CD4-positive, alpha-beta T cell treated with Interleukin-15 for 1 hour (primary cell): Measurements from ENCODE around the gene CXCL16.

Source experiments
- DNase-seq: peaks from one replicate; pipeline ENCODE4 v3.0.0-alpha.2; 2020

CXCL16 gene

GRCh38 chr17:4739122-4740024 lies at the start of gene CXCL16, which contains the start of gene ZMYND15:
Gene CXCL16, minus strand, starts transcription at chr17:4739928. Its CDS starts 589 bp downstream, at chr17:4739339.
Gene ZMYND15, plus strand, starts transcription at chr17:4739833. Its CDS starts 716 bp downstream, at chr17:4740549.
- DNase-seq: peak; percentile 81

- DNase-seq: no peak
Measured at GRCh38 chr17:4788807-4789700, 49.3 kb upstream of the CXCL16 start, which contains the start of gene GLTPD2. Gene GLTPD2, plus strand, starts transcription at chr17:4788964. Its CDS starts 48 bp downstream, at chr17:4789012.

- no peak for DNase-seq
Measured at GRCh38 chr17:4788159-4788806, 48.6 kb upstream of the CXCL16 start.

- no peak for DNase-seq
Measured at GRCh38 chr17:4786516-4786915, 46.8 kb upstream of the CXCL16 start.

GRCh38 chr17:4786106-4786511 lies 46.4 kb upstream of the CXCL16 start, which contains the start of gene VMO1:
Gene VMO1, minus strand, starts transcription at chr17:4786364. Its CDS starts 12 bp downstream, at chr17:4786352.
- DNase-seq: no peak

- no peak for DNase-seq
Measured at GRCh38 chr17:4785311-4786105, 45.8 kb upstream of the CXCL16 start.

GRCh38 chr17:4782652-4783051 lies 42.9 kb upstream of the CXCL16 start:
- peak; percentile 35 for DNase-seq

- DNase-seq: no peak
Measured at GRCh38 chr17:4780325-4780955, 40.7 kb upstream of the CXCL16 start.

GRCh38 chr17:4777969-4778760 lies 38.4 kb upstream of the CXCL16 start:
- DNase-seq: no peak

- no peak for DNase-seq
Measured at GRCh38 chr17:4772235-4772613, 32.5 kb upstream of the CXCL16 start.

GRCh38 chr17:4771519-4772234 lies 31.9 kb upstream of the CXCL16 start, which contains the start of gene TM4SF5:
Gene TM4SF5, plus strand, starts transcription at chr17:4771886. Its CDS starts 37 bp downstream, at chr17:4771923.
- DNase-seq: no peak

- DNase-seq: no peak
Measured at GRCh38 chr17:4769628-4770027, 29.9 kb upstream of the CXCL16 start.

GRCh38 chr17:4768298-4768697 lies 28.6 kb upstream of the CXCL16 start:
- peak; percentile 35 for DNase-seq

GRCh38 chr17:4766723-4767122 lies 27.0 kb upstream of the CXCL16 start:
- DNase-seq: no peak

- peak; percentile 67 for DNase-seq
Measured at GRCh38 chr17:4766201-4766600, 26.5 kb upstream of the CXCL16 start.

- no peak for DNase-seq
Measured at GRCh38 chr17:4764595-4764994, 24.9 kb upstream of the CXCL16 start.

GRCh38 chr17:4759776-4760236 lies 20.1 kb upstream of the CXCL16 start:
- DNase-seq: peak; percentile 39

- no peak for DNase-seq
Measured at GRCh38 chr17:4753392-4753791, 13.7 kb upstream of the CXCL16 start.

GRCh38 chr17:4751932-4752331 lies 12.2 kb upstream of the CXCL16 start:
- no peak for DNase-seq

GRCh38 chr17:4750606-4751005 lies 10.9 kb upstream of the CXCL16 start:
- DNase-seq: no peak
